ENCODE measurements around the gene EMILIN1.

EMILIN1 gene

GRCh38 chr2:27065128-27065527 is 13.3 kb upstream of the EMILIN1 start:
- in situ Hi-C loops (cut with MboI; ENCODE audit: low pct_unique_long_range_greater_than_20kb, low sequenced_read_pairs, unreplicated experiment): no loop called here
- TF ChIP-seq CTCF (IDR thresholded peaks at IDR 0.05; ENCODE audit: extremely low read depth, insufficient read depth, missing control alignments): no peak
- no peak for DNase-seq (ENCODE audit: low spot score)

DNA sequence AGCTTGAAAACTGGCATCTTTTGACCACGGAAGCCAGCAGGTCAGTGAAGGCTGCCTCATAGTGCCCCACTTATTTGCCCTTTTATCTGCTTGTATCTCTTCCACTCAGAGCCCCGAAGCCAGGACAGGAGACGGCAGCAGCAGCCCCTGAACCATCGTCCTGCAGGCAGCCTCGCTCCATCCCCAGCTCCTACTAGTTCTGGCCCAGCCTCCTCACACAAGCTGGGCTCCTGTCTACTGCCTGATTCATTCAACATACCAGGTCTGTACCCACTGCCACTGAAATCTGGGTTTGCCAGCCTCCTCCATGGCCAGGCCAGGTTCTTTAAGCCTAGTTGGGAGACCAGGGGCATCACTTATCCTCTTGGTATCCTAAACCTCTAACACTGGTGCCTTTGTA is 11.0 kb upstream of the EMILIN1 start:
- in situ Hi-C loops (cut with MboI; ENCODE audit: low pct_unique_long_range_greater_than_20kb, low sequenced_read_pairs, unreplicated experiment): no loop called here
- TF ChIP-seq CTCF (IDR thresholded peaks at IDR 0.05; ENCODE audit: extremely low read depth, insufficient read depth, missing control alignments): no peak

GRCh38 chr2:27069436-27069835 is 9.0 kb upstream of the EMILIN1 start:
- in situ Hi-C loops (cut with MboI; ENCODE audit: low pct_unique_long_range_greater_than_20kb, low sequenced_read_pairs, unreplicated experiment): no loop called here
- TF ChIP-seq CTCF (IDR thresholded peaks at IDR 0.05; ENCODE audit: extremely low read depth, insufficient read depth, missing control alignments): no peak
- DNase-seq (ENCODE audit: low spot score): no peak

More for the DNA sequence above, 11.0 kb upstream of the EMILIN1 start:
- DNase-seq (ENCODE audit: low spot score): no peak

GRCh38 chr2:27069961-27070618 is 8.3 kb upstream of the EMILIN1 start:
- no peak for DNase-seq (ENCODE audit: low spot score)
- in situ Hi-C loops (cut with MboI; ENCODE audit: low pct_unique_long_range_greater_than_20kb, low sequenced_read_pairs, unreplicated experiment): no loop called here
- no peak for TF ChIP-seq CTCF (IDR thresholded peaks at IDR 0.05; ENCODE audit: extremely low read depth, insufficient read depth, missing control alignments)

DNA sequence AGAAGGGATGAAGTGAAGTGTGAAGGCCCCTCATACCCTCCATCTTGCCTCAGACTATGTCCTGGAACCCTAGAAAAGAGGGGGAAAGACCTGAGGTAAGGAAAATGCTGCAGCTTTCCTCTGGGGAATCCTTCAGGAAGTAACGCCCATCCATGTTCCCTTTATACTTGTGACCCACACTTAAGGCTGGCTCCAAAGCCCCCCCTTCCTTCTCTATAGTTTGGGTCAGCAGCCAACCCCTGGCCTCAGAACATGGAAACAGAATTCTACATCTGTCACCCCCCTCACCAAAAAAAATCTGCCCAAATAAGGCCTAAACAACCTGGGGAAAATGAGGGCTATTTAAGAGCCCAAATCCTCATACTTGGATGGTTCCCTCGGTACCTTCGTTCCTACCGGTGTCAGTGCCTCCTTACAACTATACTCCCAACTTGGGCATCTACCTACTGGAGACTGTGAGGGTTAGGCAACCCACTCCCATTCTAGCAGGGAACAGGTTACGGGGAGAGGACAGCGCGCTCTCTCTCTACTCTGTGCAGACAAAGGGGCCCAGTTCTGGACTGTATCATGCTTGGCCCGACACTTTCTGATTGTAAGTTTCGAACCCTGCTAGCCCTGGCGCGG is 7.7 kb upstream of the EMILIN1 start:
- in situ Hi-C loops (cut with MboI; ENCODE audit: low pct_unique_long_range_greater_than_20kb, low sequenced_read_pairs, unreplicated experiment): no loop called here
- no peak for DNase-seq (ENCODE audit: low spot score)
- TF ChIP-seq CTCF (IDR thresholded peaks at IDR 0.05; ENCODE audit: extremely low read depth, insufficient read depth, missing control alignments): no peak

GRCh38 chr2:27071277-27071989 is 7.0 kb upstream of the EMILIN1 start, which contains the start of gene OST4:
OST4 (minus strand) TSS chr2:27071654.
- in situ Hi-C loops (cut with MboI; ENCODE audit: low pct_unique_long_range_greater_than_20kb, low sequenced_read_pairs, unreplicated experiment): no loop called here
- TF ChIP-seq CTCF (IDR thresholded peaks at IDR 0.05; ENCODE audit: extremely low read depth, insufficient read depth, missing control alignments): no peak

More at GRCh38 chr2:27071277-27071989, 7.0 kb upstream of the EMILIN1 start, which contains the start of gene OST4:
- DNase-seq (ENCODE audit: low spot score): peak; percentile 99
